SK-N-SH treated with all-trans-retinoic acid at 6 μM for 48 hours (cell line): ENCODE data around the gene DOK4.

Source experiments
- ATAC-seq: fragments of 200-7000 bp; cut with Tn5 transposase; 3 replicates; pipeline ENCODE4 v1.9.1; 2020; ENCODE audit warnings: mild to moderate bottlenecking, moderate library complexity
- ARNTL ChIP-seq: fragments of 450-650 bp; formaldehyde crosslinking; IDR thresholded peaks from 2 replicates; pipeline ENCODE4 v1.5.0; 2020; ENCODE audit warnings: low read depth, mild to moderate bottlenecking, moderate library complexity, borderline replicate concordance
- BACH2 ChIP-seq: fragments of 250-450 bp; sonication (Bioruptor Pico); IDR thresholded peaks from 2 replicates; pipeline ENCODE4 v1.9.0; 2021; ENCODE audit warnings: mild to moderate bottlenecking, borderline replicate concordance
- CSDC2 ChIP-seq: fragments of 250-450 bp; sonication (Bioruptor Pico); IDR thresholded peaks from 2 replicates; pipeline ENCODE4 v1.5.0; 2020; ENCODE audit warnings: mild to moderate bottlenecking, moderate library complexity
- ESRRG ChIP-seq: fragments of 250-450 bp; sonication (Bioruptor Pico); IDR thresholded peaks from 2 replicates; pipeline ENCODE4 v1.6.1; 2021; ENCODE audit warnings: mild to moderate bottlenecking
- GLIS3 ChIP-seq: fragments of 250-450 bp; sonication (Bioruptor Pico); IDR thresholded peaks from 2 replicates; pipeline ENCODE4 v1.5.0; 2020; ENCODE audit warnings: mild to moderate bottlenecking, moderate library complexity
- ISL1 ChIP-seq: fragments of 250-450 bp; sonication (Bioruptor Pico); IDR thresholded peaks from 2 replicates; pipeline ENCODE4 v2.1.2; 2022; ENCODE audit warnings: mild to moderate bottlenecking, moderate library complexity
- OSR1 ChIP-seq: fragments of 250-450 bp; sonication (Bioruptor Pico); IDR thresholded peaks from 2 replicates; pipeline ENCODE4 v1.8.0; 2022; ENCODE audit warnings: moderate library complexity, mild to moderate bottlenecking, inconsistent platforms
- PPARA ChIP-seq: fragments of 250-450 bp; sonication (Bioruptor Pico); IDR thresholded peaks from 2 replicates; pipeline ENCODE4 v1.5.0; 2020; ENCODE audit warnings: mild to moderate bottlenecking, borderline replicate concordance
- RARB ChIP-seq: fragments of 250-450 bp; sonication (Bioruptor Pico); IDR thresholded peaks from 2 replicates; pipeline ENCODE4 v1.8.0; 2021; ENCODE audit warnings: mild to moderate bottlenecking, moderate library complexity
- TCF4 ChIP-seq: fragments of 250-450 bp; sonication (Bioruptor Pico); IDR thresholded peaks from 2 replicates; pipeline ENCODE4 v1.8.0; 2021; ENCODE audit warnings: mild to moderate bottlenecking, moderate library complexity, borderline replicate concordance
- TOX ChIP-seq: fragments of 250-450 bp; sonication (Bioruptor Pico); IDR thresholded peaks from 2 replicates; pipeline ENCODE4 v1.8.0; 2021; ENCODE audit warnings: mild to moderate bottlenecking, moderate library complexity, borderline replicate concordance
- ZC3H10 ChIP-seq: fragments of 250-450 bp; sonication (Bioruptor Pico); IDR thresholded peaks from 2 replicates; pipeline ENCODE4 v1.5.1; 2021; ENCODE audit warnings: mild to moderate bottlenecking, moderate library complexity
- ZFP3 ChIP-seq: fragments of 250-450 bp; sonication (Bioruptor Pico); IDR thresholded peaks from 2 replicates; pipeline ENCODE4 v1.5.0; 2020; ENCODE audit warnings: mild to moderate bottlenecking, moderate library complexity
- ZFP30 ChIP-seq: fragments of 450-650 bp; formaldehyde crosslinking; IDR thresholded peaks from 2 replicates; pipeline ENCODE4 v1.5.0; 2022; ENCODE audit warnings: mild to moderate bottlenecking, moderate library complexity
- ZNF565 ChIP-seq: fragments of 450-650 bp; formaldehyde crosslinking; conservative IDR thresholded peaks from 2 replicates; pipeline ENCODE4 v1.5.0; 2020; ENCODE audit warnings: low read depth, mild to moderate bottlenecking, moderate library complexity
- ZNF70 ChIP-seq: fragments of 450-650 bp; formaldehyde crosslinking; IDR thresholded peaks from 2 replicates; pipeline ENCODE4 v1.5.0; 2020; ENCODE audit warnings: mild to moderate bottlenecking, moderate library complexity
- ZNF8 ChIP-seq: fragments of 450-650 bp; formaldehyde crosslinking; IDR thresholded peaks from 2 replicates; pipeline ENCODE4 v1.5.0; 2020; ENCODE audit warnings: mild to moderate bottlenecking, moderate library complexity
- TF ChIP-seq, protein P1 (sequence below): fragments of 250-450 bp; sonication (Bioruptor Pico); IDR thresholded peaks from 2 replicates; pipeline ENCODE4 v1.8.0; 2020; ENCODE audit warnings: mild to moderate bottlenecking, moderate library complexity, borderline replicate concordance
- TF ChIP-seq, protein P2 (sequence below): fragments of 250-450 bp; sonication (Bioruptor Pico); IDR thresholded peaks from 2 replicates; pipeline ENCODE4 v1.5.1; 2021; ENCODE audit warnings: mild to moderate bottlenecking, moderate library complexity
- TF ChIP-seq, protein P3 (sequence below): fragments of 250-450 bp; sonication (Bioruptor Pico); IDR thresholded peaks from 2 replicates; pipeline ENCODE4 v1.5.1; 2020; ENCODE audit warnings: low read depth, mild to moderate bottlenecking, moderate library complexity
- TF ChIP-seq, protein P4 (sequence below): fragments of 250-450 bp; sonication (Bioruptor Pico); IDR thresholded peaks from 2 replicates; pipeline ENCODE4 v1.8.0; 2021; ENCODE audit warnings: low read depth, mild to moderate bottlenecking, moderate library complexity, borderline replicate concordance

Gene DOK4

DNA sequence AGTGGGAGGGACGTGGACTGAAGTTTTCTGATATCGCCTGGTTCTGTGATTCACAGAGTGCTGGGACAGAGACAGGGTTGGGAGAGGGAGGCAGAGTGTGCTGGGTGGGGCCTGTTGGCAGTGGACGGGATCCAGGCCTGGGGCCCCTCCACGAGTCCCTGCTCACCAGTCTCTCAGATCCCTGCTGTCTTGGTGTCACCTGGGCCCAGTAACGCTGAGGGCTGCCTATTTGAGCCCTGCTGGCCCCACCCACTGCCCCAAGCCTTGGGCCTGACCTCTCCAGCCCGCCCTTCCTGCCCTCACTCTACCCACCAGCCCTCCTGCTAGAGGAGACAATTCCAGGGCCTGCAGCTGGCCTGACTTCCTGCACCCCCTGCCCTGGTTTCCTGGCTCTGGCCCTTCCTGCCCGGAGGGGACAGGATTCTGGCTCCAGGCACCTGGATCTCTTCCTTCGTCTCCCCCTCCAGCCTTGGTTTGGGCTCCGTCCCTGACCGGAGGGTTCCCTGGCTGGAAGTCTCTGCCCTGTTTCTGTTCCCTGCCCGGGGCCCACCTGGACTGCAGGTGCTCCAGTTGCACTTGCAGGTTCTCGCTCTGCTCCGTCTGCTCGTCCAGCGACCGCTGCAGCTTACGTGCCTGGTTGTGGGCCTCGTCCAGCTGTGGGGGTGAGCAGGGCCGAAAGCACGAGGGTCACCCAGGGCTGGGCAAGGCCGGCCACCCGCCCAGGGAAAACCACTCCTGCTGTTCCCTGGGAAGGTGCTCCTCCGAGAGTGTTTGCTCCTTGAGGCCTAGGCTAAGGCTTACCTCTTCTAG, 28.7 kb upstream of the DOK4 start:
- TF ChIP-seq ZC3H10 (CRISPR knock-in tag) (no peak), ZNF565 (no peak), TOX (CRISPR knock-in tag) (no peak), BACH2 (CRISPR knock-in tag) (no peak), ZFP3 (no peak), TCF4 (CRISPR knock-in tag) (no peak), ARNTL (CRISPR knock-in tag) (no peak), CSDC2 (CRISPR knock-in tag) (no peak), ESRRG (CRISPR knock-in tag) (no peak), PPARA (CRISPR knock-in tag) (no peak), GLIS3 (CRISPR knock-in tag) (no peak), ZNF70 (CRISPR knock-in tag) (no peak), OSR1 (CRISPR knock-in tag) (no peak)
- TF ChIP-seq, protein P1, sequence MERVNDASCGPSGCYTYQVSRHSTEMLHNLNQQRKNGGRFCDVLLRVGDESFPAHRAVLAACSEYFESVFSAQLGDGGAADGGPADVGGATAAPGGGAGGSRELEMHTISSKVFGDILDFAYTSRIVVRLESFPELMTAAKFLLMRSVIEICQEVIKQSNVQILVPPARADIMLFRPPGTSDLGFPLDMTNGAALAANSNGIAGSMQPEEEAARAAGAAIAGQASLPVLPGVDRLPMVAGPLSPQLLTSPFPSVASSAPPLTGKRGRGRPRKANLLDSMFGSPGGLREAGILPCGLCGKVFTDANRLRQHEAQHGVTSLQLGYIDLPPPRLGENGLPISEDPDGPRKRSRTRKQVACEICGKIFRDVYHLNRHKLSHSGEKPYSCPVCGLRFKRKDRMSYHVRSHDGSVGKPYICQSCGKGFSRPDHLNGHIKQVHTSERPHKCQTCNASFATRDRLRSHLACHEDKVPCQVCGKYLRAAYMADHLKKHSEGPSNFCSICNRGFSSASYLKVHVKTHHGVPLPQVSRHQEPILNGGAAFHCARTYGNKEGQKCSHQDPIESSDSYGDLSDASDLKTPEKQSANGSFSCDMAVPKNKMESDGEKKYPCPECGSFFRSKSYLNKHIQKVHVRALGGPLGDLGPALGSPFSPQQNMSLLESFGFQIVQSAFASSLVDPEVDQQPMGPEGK (CRISPR knock-in tag): no peak
- TF ChIP-seq, protein P2, sequence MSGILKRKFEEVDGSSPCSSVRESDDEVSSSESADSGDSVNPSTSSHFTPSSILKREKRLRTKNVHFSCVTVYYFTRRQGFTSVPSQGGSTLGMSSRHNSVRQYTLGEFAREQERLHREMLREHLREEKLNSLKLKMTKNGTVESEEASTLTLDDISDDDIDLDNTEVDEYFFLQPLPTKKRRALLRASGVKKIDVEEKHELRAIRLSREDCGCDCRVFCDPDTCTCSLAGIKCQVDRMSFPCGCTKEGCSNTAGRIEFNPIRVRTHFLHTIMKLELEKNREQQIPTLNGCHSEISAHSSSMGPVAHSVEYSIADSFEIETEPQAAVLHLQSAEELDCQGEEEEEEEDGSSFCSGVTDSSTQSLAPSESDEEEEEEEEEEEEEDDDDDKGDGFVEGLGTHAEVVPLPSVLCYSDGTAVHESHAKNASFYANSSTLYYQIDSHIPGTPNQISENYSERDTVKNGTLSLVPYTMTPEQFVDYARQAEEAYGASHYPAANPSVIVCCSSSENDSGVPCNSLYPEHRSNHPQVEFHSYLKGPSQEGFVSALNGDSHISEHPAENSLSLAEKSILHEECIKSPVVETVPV: no peak
- TF ChIP-seq, protein P3, sequence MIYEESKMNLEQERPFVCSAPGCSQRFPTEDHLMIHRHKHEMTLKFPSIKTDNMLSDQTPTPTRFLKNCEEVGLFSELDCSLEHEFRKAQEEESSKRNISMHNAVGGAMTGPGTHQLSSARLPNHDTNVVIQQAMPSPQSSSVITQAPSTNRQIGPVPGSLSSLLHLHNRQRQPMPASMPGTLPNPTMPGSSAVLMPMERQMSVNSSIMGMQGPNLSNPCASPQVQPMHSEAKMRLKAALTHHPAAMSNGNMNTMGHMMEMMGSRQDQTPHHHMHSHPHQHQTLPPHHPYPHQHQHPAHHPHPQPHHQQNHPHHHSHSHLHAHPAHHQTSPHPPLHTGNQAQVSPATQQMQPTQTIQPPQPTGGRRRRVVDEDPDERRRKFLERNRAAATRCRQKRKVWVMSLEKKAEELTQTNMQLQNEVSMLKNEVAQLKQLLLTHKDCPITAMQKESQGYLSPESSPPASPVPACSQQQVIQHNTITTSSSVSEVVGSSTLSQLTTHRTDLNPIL (CRISPR knock-in tag): no peak
- TF ChIP-seq, protein P4, sequence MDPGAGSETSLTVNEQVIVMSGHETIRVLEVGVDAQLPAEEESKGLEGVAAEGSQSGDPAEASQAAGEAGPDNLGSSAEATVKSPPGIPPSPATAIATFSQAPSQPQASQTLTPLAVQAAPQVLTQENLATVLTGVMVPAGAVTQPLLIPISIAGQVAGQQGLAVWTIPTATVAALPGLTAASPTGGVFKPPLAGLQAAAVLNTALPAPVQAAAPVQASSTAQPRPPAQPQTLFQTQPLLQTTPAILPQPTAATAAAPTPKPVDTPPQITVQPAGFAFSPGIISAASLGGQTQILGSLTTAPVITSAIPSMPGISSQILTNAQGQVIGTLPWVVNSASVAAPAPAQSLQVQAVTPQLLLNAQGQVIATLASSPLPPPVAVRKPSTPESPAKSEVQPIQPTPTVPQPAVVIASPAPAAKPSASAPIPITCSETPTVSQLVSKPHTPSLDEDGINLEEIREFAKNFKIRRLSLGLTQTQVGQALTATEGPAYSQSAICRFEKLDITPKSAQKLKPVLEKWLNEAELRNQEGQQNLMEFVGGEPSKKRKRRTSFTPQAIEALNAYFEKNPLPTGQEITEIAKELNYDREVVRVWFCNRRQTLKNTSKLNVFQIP (CRISPR knock-in tag): no peak
- TF ChIP-seq, all 23 proteins: peak for 0
- no peak for ATAC-seq

DNA sequence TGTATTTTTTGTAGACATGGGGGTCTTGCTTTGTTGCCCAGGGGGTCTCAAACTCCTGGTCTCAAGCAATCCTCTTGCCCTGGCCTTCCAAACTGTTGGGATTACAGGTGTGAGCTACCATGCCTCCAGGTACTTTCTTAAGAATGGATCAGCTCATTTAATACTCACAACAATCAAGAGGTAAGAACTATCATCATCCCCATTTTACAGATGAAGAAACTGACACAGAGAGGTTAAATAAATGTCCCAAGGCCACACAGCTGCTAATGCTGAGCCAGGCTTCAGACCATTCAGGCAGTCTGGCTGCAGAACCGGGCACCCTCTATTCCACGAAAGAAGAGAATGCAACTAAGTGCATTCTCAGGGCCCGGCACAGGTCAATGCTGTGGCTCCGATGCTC, 28.1 kb upstream of the DOK4 start:
- ATAC-seq: no peak
- TF ChIP-seq ZNF8: no peak
- TF ChIP-seq ZNF565: no peak
- TF ChIP-seq ARNTL (CRISPR knock-in tag): no peak
- no peak for TF ChIP-seq TOX (CRISPR knock-in tag)
- TF ChIP-seq ISL1 (CRISPR knock-in tag): no peak
- TF ChIP-seq BACH2 (CRISPR knock-in tag): no peak
- TF ChIP-seq ZFP30 (CRISPR knock-in tag): no peak
- TF ChIP-seq, protein P1 (CRISPR knock-in tag): no peak
- TF ChIP-seq TCF4 (CRISPR knock-in tag): no peak
- TF ChIP-seq ZC3H10 (CRISPR knock-in tag): no peak
- no peak for TF ChIP-seq GLIS3 (CRISPR knock-in tag)
- TF ChIP-seq RARB (CRISPR knock-in tag): no peak
- TF ChIP-seq, protein P2: no peak
- TF ChIP-seq ZNF70 (CRISPR knock-in tag): no peak
- TF ChIP-seq ESRRG (CRISPR knock-in tag): no peak
- no peak for TF ChIP-seq ZFP3
- TF ChIP-seq, protein P3 (CRISPR knock-in tag): no peak
- TF ChIP-seq CSDC2 (CRISPR knock-in tag): no peak
- TF ChIP-seq, protein P4 (CRISPR knock-in tag): no peak
